ENCODE measurements around the gene RCVRN. TPM values are rescaled to one million over a fixed set of nuclear protein-coding genes. Genes with fewer than 3 reads are reported as not detected.

RCVRN gene
- total RNA-seq, 1 donor from 2014 or later = not detected

GRCh38 chr17:9937901-9938300, 32.8 kb upstream of the RCVRN start:
- no peak overlapping the region for H3K4me3 Mint-ChIP-seq (ENCODE audit: unreplicated experiment)
- H3K4me1 Mint-ChIP-seq (ENCODE audit: low read depth) = peaks cover 9% of the 10 kb centered on the region
- H3K27ac Mint-ChIP-seq (ENCODE audit: unreplicated experiment) = no peak overlapping the region
- H3K9me3 Mint-ChIP-seq (ENCODE audit: low read depth) = peaks cover 2% of the 10 kb centered on the region
- no peak for DNase-seq (ENCODE audit: low spot score)
- H3K27me3 Mint-ChIP-seq (ENCODE audit: low read depth) = no peaks in the 10 kb centered on the region
- peaks cover 2% of the 10 kb centered on the region for H3K36me3 Mint-ChIP-seq (ENCODE audit: low read depth)
- no peak for TF ChIP-seq CTCF (IDR thresholded peaks at IDR 0.05)

GRCh38 chr17:9937241-9937761, 32.2 kb upstream of the RCVRN start:
- peaks cover 2% of the 10 kb centered on the region for H3K9me3 Mint-ChIP-seq (ENCODE audit: low read depth)
- DNase-seq (ENCODE audit: low spot score) = no peak

GRCh38 chr17:9936095-9936494, 31.0 kb upstream of the RCVRN start:
- peaks cover 3% of the 10 kb centered on the region for H3K36me3 Mint-ChIP-seq (ENCODE audit: low read depth)
- H3K4me1 Mint-ChIP-seq (ENCODE audit: low read depth) = peaks cover 14% of the 10 kb centered on the region
- peaks cover 2% of the 10 kb centered on the region for H3K9me3 Mint-ChIP-seq (ENCODE audit: low read depth)
- no peak overlapping the region for H3K4me3 Mint-ChIP-seq (ENCODE audit: unreplicated experiment)
- H3K27ac Mint-ChIP-seq (ENCODE audit: unreplicated experiment) = no peak overlapping the region
- DNase-seq (ENCODE audit: low spot score) = no peak
- peaks cover 3% of the 10 kb centered on the region for H3K27me3 Mint-ChIP-seq (ENCODE audit: low read depth)
- no peak for TF ChIP-seq CTCF (IDR thresholded peaks at IDR 0.05)

More at GRCh38 chr17:9937241-9937761, 32.2 kb upstream of the RCVRN start:
- TF ChIP-seq CTCF (IDR thresholded peaks at IDR 0.05) = no peak
- H3K4me3 Mint-ChIP-seq (ENCODE audit: unreplicated experiment) = no peak overlapping the region
- H3K27ac Mint-ChIP-seq (ENCODE audit: unreplicated experiment) = peak overlapping the region; percentile 41
- no peaks in the 10 kb centered on the region for H3K27me3 Mint-ChIP-seq (ENCODE audit: low read depth)
- peaks cover 2% of the 10 kb centered on the region for H3K36me3 Mint-ChIP-seq (ENCODE audit: low read depth)
- H3K4me1 Mint-ChIP-seq (ENCODE audit: low read depth) = peaks cover 14% of the 10 kb centered on the region

- peaks cover 3% of the 10 kb centered on the region for H3K36me3 Mint-ChIP-seq (ENCODE audit: low read depth)
- H3K27ac Mint-ChIP-seq (ENCODE audit: unreplicated experiment) = no peak overlapping the region
- peaks cover 3% of the 10 kb centered on the region for H3K27me3 Mint-ChIP-seq (ENCODE audit: low read depth)
- H3K9me3 Mint-ChIP-seq (ENCODE audit: low read depth) = peaks cover 2% of the 10 kb centered on the region
- no peak for TF ChIP-seq CTCF (IDR thresholded peaks at IDR 0.05)
- H3K4me1 Mint-ChIP-seq (ENCODE audit: low read depth) = peaks cover 14% of the 10 kb centered on the region
- no peak overlapping the region for H3K4me3 Mint-ChIP-seq (ENCODE audit: unreplicated experiment)
- no peak for DNase-seq (ENCODE audit: low spot score)
Observed at GRCh38 chr17:9935408-9935807, 30.3 kb upstream of the RCVRN start.

GRCh38 chr17:9934331-9934730, 29.3 kb upstream of the RCVRN start:
- no peak for DNase-seq (ENCODE audit: low spot score)
- no peak overlapping the region for H3K4me3 Mint-ChIP-seq (ENCODE audit: unreplicated experiment)
- peaks cover 18% of the 10 kb centered on the region for H3K4me1 Mint-ChIP-seq (ENCODE audit: low read depth)
- H3K9me3 Mint-ChIP-seq (ENCODE audit: low read depth) = peaks cover 2% of the 10 kb centered on the region
- H3K27ac Mint-ChIP-seq (ENCODE audit: unreplicated experiment) = no peak overlapping the region
- H3K36me3 Mint-ChIP-seq (ENCODE audit: low read depth) = peaks cover 3% of the 10 kb centered on the region
- peaks cover 3% of the 10 kb centered on the region for H3K27me3 Mint-ChIP-seq (ENCODE audit: low read depth)
- TF ChIP-seq CTCF (IDR thresholded peaks at IDR 0.05) = no peak

Measured in chondrocyte (in vitro differentiated cells).